ENCODE results near the gene PCDH19.

Gene PCDH19

GRCh38 chrX:100289066-100289558 lies 121.0 kb downstream of the PCDH19 start:
- no peak for DNase-seq

DNA sequence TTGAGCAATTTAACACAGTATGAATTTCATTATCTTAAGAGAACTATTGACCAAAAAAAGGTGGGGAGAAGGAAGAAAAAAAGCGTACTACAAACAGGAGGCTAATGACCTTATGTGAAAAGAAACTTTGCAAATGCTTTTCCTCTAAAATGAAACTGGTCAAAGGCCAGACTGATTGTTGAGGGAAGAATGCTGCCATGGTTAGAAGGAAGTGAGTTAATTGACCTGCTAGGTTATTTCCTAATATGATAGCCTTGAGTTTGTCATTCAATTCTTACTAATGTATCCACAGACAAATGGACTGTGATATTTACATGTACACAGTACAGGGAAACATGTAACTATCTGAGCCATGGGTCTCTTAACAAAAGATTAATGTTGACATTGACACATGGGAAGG lies 132.8 kb downstream of the PCDH19 start:
- DNase-seq, result no peak

GRCh38 chrX:100274916-100275315 lies 135.2 kb downstream of the PCDH19 start:
- no peak for DNase-seq

GRCh38 chrX:100265179-100265578 lies 144.9 kb downstream of the PCDH19 start:
- DNase-seq, result no peak

GRCh38 chrX:100264200-100264599 lies 145.9 kb downstream of the PCDH19 start:
- no peak for DNase-seq

DNA sequence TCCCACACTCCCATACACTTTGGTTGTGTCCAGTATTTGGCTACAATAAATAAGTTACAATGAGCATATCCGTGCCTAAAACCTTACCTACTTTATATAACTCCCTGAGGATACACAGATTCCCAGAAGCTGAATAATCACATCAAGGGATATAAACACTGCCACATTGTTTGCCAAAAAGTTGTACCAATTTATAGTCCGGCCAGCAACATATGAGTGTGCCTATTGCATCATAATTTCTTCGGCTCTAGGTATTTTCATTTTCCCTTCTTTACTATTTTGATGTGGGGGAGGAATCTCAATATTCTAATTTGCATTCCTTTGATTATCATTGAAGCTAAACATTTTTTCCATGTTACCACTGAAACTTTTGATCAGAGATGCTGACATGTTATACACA lies 146.4 kb downstream of the PCDH19 start:
- DNase-seq, result no peak

DNA sequence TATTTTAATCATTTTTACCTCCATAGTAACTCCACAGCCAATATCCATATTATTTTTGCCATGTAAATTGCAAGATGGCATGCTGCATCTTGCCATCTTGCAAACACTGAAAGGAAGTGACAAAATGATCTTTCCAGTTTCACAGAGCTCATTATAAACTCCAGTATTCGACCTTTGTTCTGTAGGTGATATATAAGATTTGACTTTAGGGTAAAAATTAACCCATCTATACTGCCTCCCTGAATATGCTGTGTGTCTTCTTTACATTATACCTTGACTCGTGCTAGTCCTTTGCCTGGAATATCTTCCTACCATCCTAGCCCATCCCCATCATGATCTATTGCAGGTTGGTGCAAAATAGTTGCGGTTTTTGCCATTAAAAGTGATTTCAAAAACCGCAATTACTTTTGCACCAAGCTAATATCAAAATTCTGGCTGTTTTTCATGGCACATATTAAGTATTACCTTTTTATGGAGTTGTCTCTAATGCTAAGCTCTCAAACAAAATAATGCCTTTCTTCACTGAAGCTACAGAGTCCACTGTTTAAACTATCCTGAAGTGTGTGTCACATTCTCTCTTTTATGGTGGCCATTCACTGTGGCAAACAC lies 161.1 kb downstream of the PCDH19 start:
- no peak for DNase-seq

DNA sequence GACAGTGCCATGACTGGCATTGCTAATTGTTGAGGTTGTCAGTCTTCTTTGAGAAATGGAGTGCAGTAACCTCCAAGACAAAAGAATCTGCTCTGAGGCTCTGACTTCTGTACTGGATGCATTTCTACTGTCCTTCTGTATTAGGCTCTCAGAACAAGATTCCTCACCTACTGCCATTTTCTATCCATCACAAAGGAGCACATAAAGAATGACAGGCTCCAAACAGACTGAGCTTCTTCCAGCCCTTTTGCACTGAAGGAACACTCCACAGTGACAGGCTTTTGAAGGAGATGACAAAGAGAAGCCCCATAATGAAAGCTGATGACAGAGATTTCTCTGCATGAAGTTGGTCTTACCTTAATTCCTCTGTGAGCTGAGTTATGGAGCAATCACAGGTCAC lies 162.2 kb downstream of the PCDH19 start:
- DNase-seq, result no peak

DNA sequence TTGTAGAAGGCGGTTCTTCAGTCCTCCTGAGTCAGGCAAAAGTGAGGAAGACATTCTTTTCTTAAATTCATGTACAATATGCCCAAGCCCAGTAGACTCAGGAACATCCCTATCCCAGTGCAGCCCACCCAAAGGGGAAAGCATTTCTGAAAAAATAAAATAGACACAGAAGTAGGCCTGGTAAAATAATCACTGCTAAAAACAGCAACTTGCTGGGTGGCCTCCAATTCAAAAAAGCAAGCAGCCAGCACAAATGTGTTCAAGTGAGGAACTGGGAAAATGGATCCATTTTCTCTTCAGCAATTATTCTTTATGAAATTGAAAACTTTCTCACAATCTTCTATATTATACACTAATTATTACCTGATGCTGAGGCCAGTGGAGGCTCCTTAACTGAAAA lies 165.4 kb downstream of the PCDH19 start:
- no peak for DNase-seq
